ENCODE measurements around the gene PDK1. TPM values are rescaled to one million over a fixed set of nuclear protein-coding genes. Genes with fewer than 3 reads are reported as not detected.

Gene PDK1
- total and polyA plus RNA-seq, 12 donors = 4.2 to 106 (median 48.4) TPM

DNA sequence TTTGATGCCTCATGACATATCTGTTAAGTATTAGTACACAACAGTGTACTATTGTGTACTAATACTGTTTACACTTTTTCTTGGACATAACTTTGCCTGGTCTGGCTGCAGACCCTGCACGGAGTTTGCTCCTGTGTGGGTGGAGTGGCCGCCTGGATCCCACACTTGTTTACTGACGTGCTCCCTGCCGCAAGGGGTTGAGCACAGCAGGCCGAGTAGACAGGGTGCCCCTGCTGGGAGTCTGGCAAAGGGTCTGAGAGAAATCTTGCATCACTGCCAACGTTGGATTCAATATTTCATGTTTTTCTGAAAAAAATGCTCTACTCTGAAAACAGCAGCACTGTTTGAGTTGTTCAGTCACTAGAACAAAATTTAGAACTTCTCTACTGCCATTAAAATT is 59.0 kb downstream of the PDK1 start:
- no peak overlapping the region for H3K4me3 ChIP-seq
- no peaks in the 10 kb centered on the region for H3K4me1 ChIP-seq
- H3K27me3 ChIP-seq = no peaks in the 10 kb centered on the region
- ATAC-seq (no peak), DNase-seq (no peak)
- intact Hi-C loops (cut with DNase I) = no loop called here
- TF ChIP-seq, protein P1, sequence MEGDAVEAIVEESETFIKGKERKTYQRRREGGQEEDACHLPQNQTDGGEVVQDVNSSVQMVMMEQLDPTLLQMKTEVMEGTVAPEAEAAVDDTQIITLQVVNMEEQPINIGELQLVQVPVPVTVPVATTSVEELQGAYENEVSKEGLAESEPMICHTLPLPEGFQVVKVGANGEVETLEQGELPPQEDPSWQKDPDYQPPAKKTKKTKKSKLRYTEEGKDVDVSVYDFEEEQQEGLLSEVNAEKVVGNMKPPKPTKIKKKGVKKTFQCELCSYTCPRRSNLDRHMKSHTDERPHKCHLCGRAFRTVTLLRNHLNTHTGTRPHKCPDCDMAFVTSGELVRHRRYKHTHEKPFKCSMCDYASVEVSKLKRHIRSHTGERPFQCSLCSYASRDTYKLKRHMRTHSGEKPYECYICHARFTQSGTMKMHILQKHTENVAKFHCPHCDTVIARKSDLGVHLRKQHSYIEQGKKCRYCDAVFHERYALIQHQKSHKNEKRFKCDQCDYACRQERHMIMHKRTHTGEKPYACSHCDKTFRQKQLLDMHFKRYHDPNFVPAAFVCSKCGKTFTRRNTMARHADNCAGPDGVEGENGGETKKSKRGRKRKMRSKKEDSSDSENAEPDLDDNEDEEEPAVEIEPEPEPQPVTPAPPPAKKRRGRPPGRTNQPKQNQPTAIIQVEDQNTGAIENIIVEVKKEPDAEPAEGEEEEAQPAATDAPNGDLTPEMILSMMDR (IDR thresholded peaks at IDR 0.05) = no peak
- WGBS, 2 donors = 74 to 81% methylated on average over 6 of the region's 6 CpGs
- no peaks in the 10 kb centered on the region for H3K9me3 ChIP-seq
- H3K36me3 ChIP-seq = peaks cover 0 to 30% (median 0%) of the 10 kb centered on the region in 9 donors
- no peak overlapping the region for H3K27ac ChIP-seq

DNA sequence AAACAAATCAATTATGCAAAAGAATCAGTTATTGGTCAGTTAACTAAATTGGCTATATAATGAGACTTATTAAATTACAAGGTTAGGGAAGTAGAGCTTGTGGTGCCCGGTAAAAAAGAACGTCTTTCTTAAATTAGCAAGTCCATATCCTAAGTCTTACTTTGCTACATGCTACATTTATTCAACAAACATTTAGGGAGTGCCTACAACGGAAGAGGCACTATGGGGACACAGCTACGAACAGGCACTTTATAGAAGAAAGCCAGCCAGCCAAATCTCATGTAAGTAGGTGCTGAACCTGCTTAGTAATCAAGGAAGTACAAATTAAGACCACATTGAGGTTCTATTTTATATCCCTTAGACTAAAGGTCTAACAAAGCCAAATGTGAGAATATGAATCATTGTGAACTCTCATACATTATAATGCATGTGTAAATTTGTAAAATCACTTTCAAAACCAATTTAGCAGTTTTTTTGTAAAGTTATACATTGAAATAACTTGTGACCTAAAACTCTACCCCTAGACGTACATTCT is 59.9 kb downstream of the PDK1 start:
- ATAC-seq = no peak

DNA sequence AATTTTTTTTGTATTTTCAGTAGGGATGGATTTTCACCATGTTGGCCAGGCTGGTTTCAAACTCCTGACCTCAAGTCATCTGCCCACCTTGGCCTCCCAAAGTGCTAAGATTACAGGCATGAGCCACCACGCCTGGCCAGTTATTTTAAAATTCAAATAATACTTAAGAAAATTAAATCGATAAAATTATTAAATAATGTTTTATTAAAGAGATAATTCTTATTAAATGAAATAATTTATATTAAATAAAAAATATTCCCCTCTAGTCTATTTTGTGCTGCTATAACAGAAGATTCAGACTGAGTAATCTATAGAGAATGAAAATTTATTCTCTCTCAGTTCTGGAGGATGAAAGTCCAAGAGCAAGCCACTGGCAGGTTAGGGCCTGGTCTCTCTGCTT is 61.2 kb downstream of the PDK1 start:
- ATAC-seq = no peak
- WGBS, 2 donors = 99% methylated on average over 2 of the region's 2 CpGs
- intact Hi-C loops (cut with DNase I) = no loop called here

More for the DNA sequence above, 59.9 kb downstream of the PDK1 start:
- Histone ChIP-seq H3K36me3 (peaks cover 0 to 22% (median 0%) of the 10 kb centered on the region in 9 donors), H3K9me3 (no peaks in the 10 kb centered on the region), H3K4me1 (no peaks in the 10 kb centered on the region), H3K27me3 (no peaks in the 10 kb centered on the region), H3K27ac (no peak overlapping the region), H3K4me3 (no peak overlapping the region)
- 90 to 94% methylated on average over 5 of the region's 5 CpGs for WGBS, 2 donors
- TF ChIP-seq, protein P1 (IDR thresholded peaks at IDR 0.05) = no peak
- intact Hi-C loops (cut with DNase I) = no loop called here
- DNase-seq = no peak

DNA sequence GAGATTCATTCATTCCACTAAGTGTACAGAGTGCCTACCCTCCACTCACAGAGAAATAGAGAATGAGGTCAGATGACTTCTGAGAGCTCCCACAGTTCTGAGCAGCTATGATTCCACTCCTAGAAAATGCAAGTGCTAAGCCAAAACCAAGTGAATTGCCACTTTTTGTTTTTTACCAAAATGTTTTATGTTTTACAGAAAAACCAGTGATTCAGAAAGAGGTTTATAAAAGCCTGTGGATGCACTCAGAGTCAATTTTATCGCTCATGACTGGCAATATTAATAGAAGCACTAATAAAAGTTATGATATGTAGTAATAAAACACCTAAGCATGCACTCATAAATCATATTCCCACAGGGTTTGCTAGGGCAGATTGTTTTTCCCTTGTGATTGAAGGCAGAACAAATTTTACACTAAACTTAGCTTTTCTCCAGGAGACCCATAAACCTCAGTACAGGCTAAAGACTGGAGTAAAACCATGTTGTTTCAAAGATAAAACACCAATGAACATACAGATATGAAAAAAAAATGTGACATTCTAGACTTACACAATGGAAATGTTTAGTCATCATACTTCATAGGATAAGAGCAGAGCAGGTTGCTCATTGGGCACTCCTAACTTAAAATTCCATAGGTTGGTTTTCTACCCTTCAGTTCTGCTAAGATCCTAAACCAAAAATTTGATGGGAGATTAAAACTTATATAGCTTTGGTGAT is 67.5 kb downstream of the PDK1 start:
- H3K27me3 ChIP-seq = no peaks in the 10 kb centered on the region
- DNase-seq = no peak
- intact Hi-C loops (cut with DNase I) = no loop called here

More for the DNA sequence above, 61.2 kb downstream of the PDK1 start:
- H3K4me1 ChIP-seq = no peaks in the 10 kb centered on the region
- H3K4me3 ChIP-seq = no peak overlapping the region
- TF ChIP-seq, protein P1 (IDR thresholded peaks at IDR 0.05) = no peak
- H3K36me3 ChIP-seq = peaks cover 0 to 18% (median 0%) of the 10 kb centered on the region in 9 donors
- no peak for DNase-seq
- no peaks in the 10 kb centered on the region for H3K9me3 ChIP-seq
- H3K27me3 ChIP-seq = no peaks in the 10 kb centered on the region
- H3K27ac ChIP-seq = no peak overlapping the region

More for the DNA sequence above, 67.5 kb downstream of the PDK1 start:
- H3K36me3 ChIP-seq = no peaks in the 10 kb centered on the region
- 71 to 72% methylated on average over 1 of the region's 1 CpG for WGBS, 2 donors
- H3K27ac ChIP-seq = peak overlapping the region in 1 of 10 donors; percentile 3
- TF ChIP-seq, protein P1 (IDR thresholded peaks at IDR 0.05) = no peak
- H3K4me3 ChIP-seq = no peak overlapping the region
- peaks cover 0 to 6% (median 0%) of the 10 kb centered on the region in 9 donors for H3K4me1 ChIP-seq
- no peaks in the 10 kb centered on the region for H3K9me3 ChIP-seq
- ATAC-seq = no peak

All from heart right ventricle (tissue), 16 donors.